Peyer's patch (tissue), 4 donors: ENCODE measurements around the gene CRELD1. TPM values are rescaled to one million over a fixed set of nuclear protein-coding genes. Genes with fewer than 3 reads are reported as not detected.

Experiments used
- DNase-seq, 3 donors: peaks; one replicate each; pipeline ENCODE4 v3.0.0-alpha.2; 2017 to 2019
- H3K27ac ChIP-seq, 4 donors: fragments of 200-600 bp; sonication (generic); one replicate each; pipeline ENCODE4 v1.5.1; 2016 to 2019
- H3K27me3 ChIP-seq, 2 donors: fragments of 200-600 bp; sonication (generic); one replicate each; pipeline ENCODE4 v1.5.1; 2019
- H3K36me3 ChIP-seq, 3 donors: fragments of 200-600 bp; sonication (generic); one replicate each; pipeline ENCODE4 v1.5.1; 2016 to 2019
- H3K4me1 ChIP-seq, 4 donors: fragments of 200-600 bp; sonication (generic); one replicate each; pipeline ENCODE4 v1.5.1; 2016 to 2019
- H3K4me3 ChIP-seq, 4 donors: fragments of 200-600 bp; sonication (generic); 1 replicate in 3 of 4; 2 replicates in 1 of 4; pipeline ENCODE4 v1.5.1; 2016 to 2019; ENCODE audit warnings: mild to moderate bottlenecking in 1 of 4
- H3K9me3 ChIP-seq, 4 donors: fragments of 200-600 bp; sonication (generic); one replicate each; pipeline ENCODE4 v1.5.1; 2016 to 2019; ENCODE audit warnings: mild to moderate bottlenecking in 1 of 4
- CTCF ChIP-seq, 6 experiments: fragments of 450-650 bp in 4 of 6; fragments of 200-600 bp in 2 of 6; sonication (generic) in 1 of 6; IDR thresholded peaks; one replicate each; pipeline ENCODE4 v1.5.1; 2017 to 2019; ENCODE audit warnings: antibody characterized with exemption in 6 of 6, mild to moderate bottlenecking in 3 of 6, moderate library complexity in 1 of 6
- POLR2A ChIP-seq, 2 donors: fragments of 450-650 bp; IDR thresholded peaks; one replicate each; pipeline ENCODE4 v1.5.1; 2017; ENCODE audit warnings: antibody characterized with exemption in 2 of 2, mild to moderate bottlenecking in 2 of 2, moderate library complexity in 2 of 2
- total RNA-seq, 4 donors: library from RNA; depleted of rRNA; stranded (reverse); fragments of >200 nt; gene quantifications; one replicate each; pipeline ENCODE4 v1.1.0, GENCODE V29; 2016

Gene CRELD1
- total RNA-seq, 4 donors from 2014 or later = 21.9 to 45.6 (median 34.4) TPM

GRCh38 chr3:9969632-9970019, 36.0 kb downstream of the CRELD1 start:
- H3K4me1 ChIP-seq = no peaks in the 10 kb centered on the region
- H3K36me3 ChIP-seq = peaks cover 0 to 92% (median 0%) of the 10 kb centered on the region in 3 donors
- DNase-seq = no peak
- TF ChIP-seq CTCF (IDR thresholded peaks at IDR 0.05) (no peak), POLR2A (IDR thresholded peaks at IDR 0.05) (no peak)
- no peaks in the 10 kb centered on the region for H3K27me3 ChIP-seq
- no peak overlapping the region for H3K27ac ChIP-seq
- no peaks in the 10 kb centered on the region for H3K9me3 ChIP-seq
- no peak overlapping the region for H3K4me3 ChIP-seq

GRCh38 chr3:9970020-9970652, 36.5 kb downstream of the CRELD1 start:
- no peak for DNase-seq
- TF ChIP-seq CTCF (IDR thresholded peaks at IDR 0.05) (no peak), POLR2A (IDR thresholded peaks at IDR 0.05) (no peak)
- peaks cover 0 to 92% (median 0%) of the 10 kb centered on the region in 3 donors for H3K36me3 ChIP-seq
- no peaks in the 10 kb centered on the region for H3K4me1 ChIP-seq
- no peak overlapping the region for H3K4me3 ChIP-seq
- no peaks in the 10 kb centered on the region for H3K27me3 ChIP-seq
- H3K9me3 ChIP-seq = no peaks in the 10 kb centered on the region
- H3K27ac ChIP-seq = no peak overlapping the region

GRCh38 chr3:9976721-9977709, 43.4 kb downstream of the CRELD1 start:
- H3K27ac ChIP-seq = peak overlapping the region in 3 of 4 donors; percentile 34 to 55 (median 55)

GRCh38 chr3:9978710-9979305, 45.2 kb downstream of the CRELD1 start:
- DNase-seq = no peak
- Histone ChIP-seq H3K27ac (no peak overlapping the region), H3K4me1 (no peaks in the 10 kb centered on the region), H3K9me3 (no peaks in the 10 kb centered on the region), H3K27me3 (no peaks in the 10 kb centered on the region), H3K4me3 (no peak overlapping the region), H3K36me3 (peaks cover 0 to 44% (median 0%) of the 10 kb centered on the region in 3 donors)
- no peak for TF ChIP-seq CTCF (IDR thresholded peaks at IDR 0.05)
- no peak for TF ChIP-seq POLR2A (IDR thresholded peaks at IDR 0.05)

More at GRCh38 chr3:9976721-9977709, 43.4 kb downstream of the CRELD1 start:
- H3K27me3 ChIP-seq = no peaks in the 10 kb centered on the region
- DNase-seq = peak in 1 of 3 donors; percentile 70
- H3K36me3 ChIP-seq = peaks cover 0 to 56% (median 0%) of the 10 kb centered on the region in 3 donors
- H3K9me3 ChIP-seq = no peaks in the 10 kb centered on the region
- H3K4me1 ChIP-seq = no peaks in the 10 kb centered on the region
- TF ChIP-seq CTCF (IDR thresholded peaks at IDR 0.05) = no peak
- TF ChIP-seq POLR2A (IDR thresholded peaks at IDR 0.05) = no peak
- no peak overlapping the region for H3K4me3 ChIP-seq

GRCh38 chr3:9980251-9980650, 46.6 kb downstream of the CRELD1 start:
- no peak for DNase-seq
- Histone ChIP-seq H3K4me3 (no peak overlapping the region), H3K27ac (no peak overlapping the region), H3K9me3 (no peaks in the 10 kb centered on the region), H3K4me1 (peaks cover 0 to 1% (median 0%) of the 10 kb centered on the region in 4 donors), H3K36me3 (peaks cover 0 to 29% (median 0%) of the 10 kb centered on the region in 3 donors), H3K27me3 (no peaks in the 10 kb centered on the region)
- TF ChIP-seq CTCF (IDR thresholded peaks at IDR 0.05) (no peak), POLR2A (IDR thresholded peaks at IDR 0.05) (no peak)
